A549 (cell line): ENCODE measurements around the gene NKD1. TPM values are rescaled to one million over a fixed set of nuclear protein-coding genes. Genes with fewer than 3 reads are reported as not detected.

Experiments
- ATAC-seq, 2 experiments: fragments of 200-7000 bp in 1 of 2; fragments of >200 bp in 1 of 2; cut with Nextera tagmentation in 1 of 2; cut with Tn5 transposase in 1 of 2; 3 replicates each; pipeline versions ENCODE4 v1.8.0 to v1.9.1; 2018 to 2020; ENCODE audit warnings: mild to moderate bottlenecking in 1 of 2, moderate library complexity in 1 of 2
- CTCF ChIA-PET: fragments of 300-600 bp; sonication (Branson Sonifier 250); formaldehyde crosslinking; extraction: SDS; loops from one replicate; lab custom pipeline; 2021; ENCODE audit warnings: antibody characterized with exemption, inconsistent platforms; lab: Yijun Ruan, JAX
- POLR2A ChIA-PET: fragments of 350-600 bp; formaldehyde crosslinking; extraction: SDS; loops from one replicate; lab custom pipeline; 2021; ENCODE audit warnings: antibody characterized with exemption, inconsistent platforms; lab: Yijun Ruan, JAX
- DNase-seq, 2 experiments: peaks; one replicate each; pipeline versions ENCODE4 v3.0.0 to v3.0.0-alpha.2; 2011 to 2016; ENCODE audit warnings: low read depth in 1 of 2, low spot score in 1 of 2
- FAIRE-seq: peaks from 2 replicates; lab custom pipeline; 2011; peaks lifted over from hg19 to GRCh38; lab: Jason Lieb, UNC
- H3K27ac ChIP-seq, 2 experiments: fragments of >200 bp; sonication (Bioruptor Twin); formaldehyde crosslinking; 3 replicates each; pipeline ENCODE4 v1.5.1; 2016 to 2017
- H3K4me1 ChIP-seq: fragments of >200 bp; sonication (Bioruptor Twin); formaldehyde crosslinking; 3 replicates; pipeline ENCODE4 v1.6.1; 2016
- H3K4me2 ChIP-seq: fragments of >200 bp; sonication (Bioruptor Twin); formaldehyde crosslinking; 3 replicates; pipeline ENCODE4 v1.6.1; 2016
- H3K4me3 ChIP-seq: fragments of >200 bp; sonication (Bioruptor Twin); formaldehyde crosslinking; 3 replicates; pipeline ENCODE4 v1.5.1; 2016
- H3K9me3 ChIP-seq: fragments of >200 bp; sonication (Bioruptor Twin); formaldehyde crosslinking; 3 replicates; pipeline ENCODE4 v1.6.1; 2016
- CBX8 ChIP-seq: fragments of 200-600 bp; sonication (generic); IDR thresholded peaks from 2 replicates; pipeline ENCODE4 v1.6.1; 2016
- CEBPB ChIP-seq, 2 experiments: fragments of >200 bp in 1 of 2; sonication (Bioruptor Twin) in 1 of 2; formaldehyde crosslinking in 1 of 2; IDR thresholded peaks; 2 replicates each; pipeline ENCODE4 v1.6.1; 2012 to 2016
- EHF ChIP-seq: fragments of 250-450 bp; sonication (Bioruptor Pico); IDR thresholded peaks from 2 replicates; pipeline ENCODE4 v1.5.0; 2020; ENCODE audit warnings: mild to moderate bottlenecking
- ELK1 ChIP-seq: fragments of 150-350 bp; IDR thresholded peaks from 2 replicates; pipeline ENCODE4 v1.6.1; 2014; ENCODE audit warnings: low read depth, mild to moderate bottlenecking, low read length
- ESRRA ChIP-seq: fragments of 150-350 bp; IDR thresholded peaks from 2 replicates; pipeline ENCODE4 v1.6.1; 2014; ENCODE audit warnings: mild to moderate bottlenecking, low read length, borderline replicate concordance
- FOSL2 ChIP-seq, 2 experiments: fragments of 450-650 bp in 1 of 2; fragments of >200 bp in 1 of 2; sonication (Bioruptor Twin) in 1 of 2; formaldehyde crosslinking; IDR thresholded peaks; 2 replicates each; pipeline versions ENCODE4 v1.5.0 to v1.6.1; 2016 to 2020; ENCODE audit warnings: mild to moderate bottlenecking in 1 of 2, moderate library complexity in 1 of 2
- FOXS1 ChIP-seq: fragments of 250-450 bp; sonication (Bioruptor Pico); IDR thresholded peaks from 2 replicates; pipeline ENCODE4 v1.5.0; 2020; ENCODE audit warnings: mild to moderate bottlenecking, moderate library complexity
- HEYL ChIP-seq: fragments of 250-450 bp; sonication (Bioruptor Pico); IDR thresholded peaks from 2 replicates; pipeline ENCODE4 v1.8.0; 2021; ENCODE audit warnings: mild to moderate bottlenecking, moderate library complexity
- MYC ChIP-seq: IDR thresholded peaks from 2 replicates; pipeline ENCODE4 v1.6.1; 2012; ENCODE audit warnings: mild to moderate bottlenecking, inconsistent platforms, low read length, improper control_type of control experiment, borderline replicate concordance
- NPAS2 ChIP-seq: fragments of 250-450 bp; sonication (Bioruptor Pico); IDR thresholded peaks from 2 replicates; pipeline ENCODE4 v1.8.0; 2022; ENCODE audit warnings: mild to moderate bottlenecking, moderate library complexity, borderline replicate concordance
- NR3C1 ChIP-seq: fragments of >200 bp; sonication (Bioruptor Twin); formaldehyde crosslinking; IDR thresholded peaks from 3 replicates; pipeline ENCODE4 v1.6.1; 2017
- POLR2AphosphoS2 ChIP-seq: conservative IDR thresholded peaks from 2 replicates; pipeline ENCODE4 v1.6.1; 2012; ENCODE audit warnings: low read length, improper control_type of control experiment, inconsistent platforms
- RAD21 ChIP-seq, 2 experiments: fragments of >200 bp in 1 of 2; sonication (Bioruptor Twin) in 1 of 2; formaldehyde crosslinking in 1 of 2; IDR thresholded peaks in 1 of 2; conservative IDR thresholded peaks in 1 of 2; 2 replicates in 1 of 2; 3 replicates in 1 of 2; pipeline ENCODE4 v1.6.1; 2012 to 2018; ENCODE audit warnings: inconsistent platforms in 1 of 2
- RCOR1 ChIP-seq: fragments of 150-350 bp; IDR thresholded peaks from 2 replicates; pipeline ENCODE4 v1.6.1; 2014; ENCODE audit warnings: antibody characterized with exemption, low read length, low read depth
- REST ChIP-seq: fragments of 200-600 bp; sonication (generic); IDR thresholded peaks from 2 replicates; pipeline ENCODE4 v1.6.1; 2016; ENCODE audit warnings: antibody characterized with exemption, mild to moderate bottlenecking, moderate library complexity
- RFX5 ChIP-seq: fragments of 450-650 bp; IDR thresholded peaks from 2 replicates; pipeline ENCODE4 v1.7.1; 2014; ENCODE audit warnings: antibody characterized with exemption, mild to moderate bottlenecking, moderate library complexity
- RNF2 ChIP-seq: fragments of 200-600 bp; sonication (generic); IDR thresholded peaks from 2 replicates; pipeline ENCODE4 v1.6.1; 2016; ENCODE audit warnings: low read depth, mild to moderate bottlenecking, antibody characterized with exemption, moderate library complexity, borderline replicate concordance
- SREBF2 ChIP-seq: fragments of 450-650 bp; IDR thresholded peaks from 2 replicates; pipeline ENCODE4 v1.6.1; 2014; ENCODE audit warnings: mild to moderate bottlenecking, moderate library complexity
- ZC3H11A ChIP-seq: fragments of 450-650 bp; IDR thresholded peaks from 2 replicates; pipeline ENCODE4 v1.6.1; 2014; ENCODE audit warnings: antibody characterized with exemption, mild to moderate bottlenecking
- WGBS: methylation state at CpG from one replicate; pipeline ENCODE4 v1.1.6; 2017; ENCODE audit errors: missing lambda C conversion rate; 5-methylcytosine and 5-hydroxymethylcytosine counted together
- polyA plus RNA-seq, 4 experiments: library from polyadenylated mRNA; depleted of rRNA in 3 of 4; stranded (reverse); fragments of >200 nt; fragmentation: RNase III in 1 of 4; extraction: RNeasy Plus Mini Kit Qiagen cat#74134 plus additional on column Dnase treatment in 1 of 4; gene quantifications; 2 replicates in 3 of 4; 3 replicates in 1 of 4; pipeline ENCODE4 v1.2.3, GENCODE V29; 2011 to 2017

Gene NKD1
- polyA plus RNA-seq, 2 of the 4 experiments (the other 2 are of a cell fraction), result 0.10 to 0.19 TPM

GRCh38 chr16:50505115-50505514 lies 43.1 kb upstream of the NKD1 start:
- H3K27ac ChIP-seq, result no peak overlapping the region
- ChIA-PET POLR2A (no interaction called here), CTCF (interaction anchor here (0.9 kb wide), 1 partner anchor 480 kb away, joined by 3 read pairs; the partner anchor contains the start of gene CNEP1R1)
- no peak overlapping the region for H3K4me3 ChIP-seq
- TF ChIP-seq EHF (CRISPR knock-in tag), result no peak
- TF ChIP-seq ELK1, result no peak
- no peak for TF ChIP-seq MYC
- TF ChIP-seq RCOR1, result no peak
- no peak for TF ChIP-seq ESRRA
- TF ChIP-seq REST, result no peak
- TF ChIP-seq SREBF2, result no peak
- no peak for TF ChIP-seq FOXS1 (CRISPR knock-in tag)
- no peak for TF ChIP-seq HEYL
- TF ChIP-seq FOSL2 (IDR thresholded peaks at IDR 0.05), result no peak
- TF ChIP-seq FOSL2 (CRISPR knock-in tag; IDR thresholded peaks at IDR 0.05), result no peak
- no peak for TF ChIP-seq RFX5
- no peak for TF ChIP-seq CEBPB (IDR thresholded peaks at IDR 0.05)
- H3K9me3 ChIP-seq, result no peaks in the 10 kb centered on the region
- H3K4me1 ChIP-seq, result no peaks in the 10 kb centered on the region
- no peak overlapping the region for H3K4me2 ChIP-seq
- WGBS, result 58% methylated on average over 5 of the region's 5 CpGs
- no peak for ATAC-seq
- FAIRE-seq, result no peak
- no peak for DNase-seq

- ATAC-seq (peak; percentile 41 to 57; a peak in 2 of 6 replicates), DNase-seq (peak in 1 of 2 experiments; percentile 15), FAIRE-seq (no peak)
- Histone ChIP-seq H3K27ac (no peak overlapping the region), H3K9me3 (no peaks in the 10 kb centered on the region), H3K4me2 (no peak overlapping the region), H3K4me1 (no peaks in the 10 kb centered on the region), H3K4me3 (no peak overlapping the region)
- 48% methylated on average over 13 of the region's 13 CpGs for WGBS
- CTCF ChIA-PET, result no interaction called here
- TF ChIP-seq SREBF2, result no peak
- TF ChIP-seq NPAS2 (CRISPR knock-in tag), result no peak
- TF ChIP-seq RNF2, result no peak
- TF ChIP-seq POLR2AphosphoS2, result no peak
- no peak for TF ChIP-seq FOSL2 (IDR thresholded peaks at IDR 0.05)
- no peak for TF ChIP-seq FOSL2 (CRISPR knock-in tag; IDR thresholded peaks at IDR 0.05)
- TF ChIP-seq ZC3H11A, result no peak
- no peak for TF ChIP-seq HEYL
- TF ChIP-seq CBX8, result no peak
- no peak for TF ChIP-seq RAD21 (conservative IDR thresholded peaks at IDR 0.05 in 1 of 2, IDR thresholded peaks at IDR 0.05 in 1 of 2)
- no peak for TF ChIP-seq REST
- TF ChIP-seq NR3C1, result no peak
- POLR2A ChIA-PET, result no interaction called here
Measured at GRCh38 chr16:50505714-50506542, 42.3 kb upstream of the NKD1 start.
